ENCODE measurements around the gene RAMP2.

The RAMP2 gene

GRCh38 chr17:42782166-42783061, 21.4 kb downstream of the RAMP2 start:
- TF ChIP-seq CTCF (IDR thresholded peaks at IDR 0.05; ENCODE audit: low read depth, low read length) = no peak
- no peak for DNase-seq (ENCODE audit: low read depth, low spot score)
- H3K4me3 ChIP-seq (ENCODE audit: low read depth, low read length) = peak overlapping the region; percentile 70
- in situ Hi-C loops (cut with HindIII; ENCODE audit: low sequenced_read_pairs) = no loop called here

GRCh38 chr17:42783062-42783790, 22.2 kb downstream of the RAMP2 start:
- in situ Hi-C loops (cut with HindIII; ENCODE audit: low sequenced_read_pairs) = no loop called here
- no peak for TF ChIP-seq CTCF (IDR thresholded peaks at IDR 0.05; ENCODE audit: low read depth, low read length)
- H3K4me3 ChIP-seq (ENCODE audit: low read depth, low read length) = peak overlapping the region; percentile 70
- peak; percentile 62 for DNase-seq (ENCODE audit: low read depth, low spot score)

GRCh38 chr17:42783791-42784138, 22.7 kb downstream of the RAMP2 start:
- in situ Hi-C loops (cut with HindIII; ENCODE audit: low sequenced_read_pairs) = no loop called here
- DNase-seq (ENCODE audit: low read depth, low spot score) = no peak
- H3K4me3 ChIP-seq (ENCODE audit: low read depth, low read length) = no peak overlapping the region
- no peak for TF ChIP-seq CTCF (IDR thresholded peaks at IDR 0.05; ENCODE audit: low read depth, low read length)

- DNase-seq (ENCODE audit: low read depth, low spot score) = no peak
- TF ChIP-seq CTCF (IDR thresholded peaks at IDR 0.05; ENCODE audit: low read depth, low read length) = no peak
- in situ Hi-C loops (cut with HindIII; ENCODE audit: low sequenced_read_pairs) = no loop called here
- H3K4me3 ChIP-seq (ENCODE audit: low read depth, low read length) = no peak overlapping the region
These were observed 23.4 kb downstream of the RAMP2 start for GRCh38 chr17:42784409-42784808.

GRCh38 chr17:42784811-42785592, 24.0 kb downstream of the RAMP2 start:
- in situ Hi-C loops (cut with HindIII; ENCODE audit: low sequenced_read_pairs) = no loop called here
- no peak overlapping the region for H3K4me3 ChIP-seq (ENCODE audit: low read depth, low read length)
- DNase-seq (ENCODE audit: low read depth, low spot score) = no peak
- no peak for TF ChIP-seq CTCF (IDR thresholded peaks at IDR 0.05; ENCODE audit: low read depth, low read length)

GRCh38 chr17:42787266-42787665, 26.2 kb downstream of the RAMP2 start:
- H3K4me3 ChIP-seq (ENCODE audit: low read depth, low read length) = no peak overlapping the region
- DNase-seq (ENCODE audit: low read depth, low spot score) = no peak
- no peak for TF ChIP-seq CTCF (IDR thresholded peaks at IDR 0.05; ENCODE audit: low read depth, low read length)
- in situ Hi-C loops (cut with HindIII; ENCODE audit: low sequenced_read_pairs) = no loop called here
